ENCODE measurements around the gene MAGI1.

Gene MAGI1

GRCh38 chr3:65667963-65668362, 370.8 kb downstream of the MAGI1 start:
- peaks cover 3% of the 10 kb centered on the region for H3K4me1 ChIP-seq (ENCODE audit: insufficient read depth, low read length, poor library complexity, severe bottlenecking)
- no peak overlapping the region for H3K4me3 ChIP-seq (ENCODE audit: low read length, poor library complexity, severe bottlenecking)
- H3K9ac ChIP-seq (ENCODE audit: low read depth, low read length, poor library complexity, severe bottlenecking), result no peak overlapping the region
- no peaks in the 10 kb centered on the region for H3K79me2 ChIP-seq (ENCODE audit: insufficient read depth, low read length)
- no peaks in the 10 kb centered on the region for H3K9me2 ChIP-seq (replicated peaks; ENCODE audit: low read depth, low read length)
- no peak for TF ChIP-seq CTCF (conservative IDR thresholded peaks at IDR 0.05; ENCODE audit: low read length)
- TF ChIP-seq EZH2phosphoT487 (IDR thresholded peaks at IDR 0.05; ENCODE audit: borderline replicate concordance), result no peak
- H3K27me3 ChIP-seq (ENCODE audit: insufficient read depth, low read length, poor library complexity, severe bottlenecking), result no peaks in the 10 kb centered on the region
- H3F3A ChIP-seq (ENCODE audit: low read depth), result no peaks in the 10 kb centered on the region
- no peaks in the 10 kb centered on the region for H3K36me3 ChIP-seq (ENCODE audit: insufficient read depth, low read length)
- no peaks in the 10 kb centered on the region for H3K9me3 ChIP-seq (ENCODE audit: insufficient read depth, low read depth, low read length)
- H4K20me1 ChIP-seq (ENCODE audit: insufficient read depth, low read length, poor library complexity, severe bottlenecking), result no peaks in the 10 kb centered on the region
- no peak overlapping the region for H3K4me2 ChIP-seq (ENCODE audit: low read depth, low read length, poor library complexity, severe bottlenecking)
- H2AFZ ChIP-seq (ENCODE audit: low read length), result no peak overlapping the region

- no peaks in the 10 kb centered on the region for H3K79me2 ChIP-seq (ENCODE audit: insufficient read depth, low read length)
- peaks cover 3% of the 10 kb centered on the region for H3K4me1 ChIP-seq (ENCODE audit: insufficient read depth, low read length, poor library complexity, severe bottlenecking)
- no peaks in the 10 kb centered on the region for H3K36me3 ChIP-seq (ENCODE audit: insufficient read depth, low read length)
- H3K9me2 ChIP-seq (replicated peaks; ENCODE audit: low read depth, low read length), result no peaks in the 10 kb centered on the region
- H3K9ac ChIP-seq (ENCODE audit: low read depth, low read length, poor library complexity, severe bottlenecking), result no peak overlapping the region
- H3K4me3 ChIP-seq (ENCODE audit: low read length, poor library complexity, severe bottlenecking), result no peak overlapping the region
- no peak overlapping the region for H3K4me2 ChIP-seq (ENCODE audit: low read depth, low read length, poor library complexity, severe bottlenecking)
- H2AFZ ChIP-seq (ENCODE audit: low read length), result no peak overlapping the region
- no peak for TF ChIP-seq EZH2phosphoT487 (IDR thresholded peaks at IDR 0.05; ENCODE audit: borderline replicate concordance)
- no peak for TF ChIP-seq CTCF (conservative IDR thresholded peaks at IDR 0.05; ENCODE audit: low read length)
- no peaks in the 10 kb centered on the region for H3F3A ChIP-seq (ENCODE audit: low read depth)
- no peaks in the 10 kb centered on the region for H3K27me3 ChIP-seq (ENCODE audit: insufficient read depth, low read length, poor library complexity, severe bottlenecking)
- no peaks in the 10 kb centered on the region for H4K20me1 ChIP-seq (ENCODE audit: insufficient read depth, low read length, poor library complexity, severe bottlenecking)
- no peaks in the 10 kb centered on the region for H3K9me3 ChIP-seq (ENCODE audit: insufficient read depth, low read depth, low read length)
These were observed 372.1 kb downstream of the MAGI1 start for GRCh38 chr3:65666448-65667091.

GRCh38 chr3:65665915-65666314, 372.8 kb downstream of the MAGI1 start:
- H3K36me3 ChIP-seq (ENCODE audit: insufficient read depth, low read length), result no peaks in the 10 kb centered on the region
- no peaks in the 10 kb centered on the region for H4K20me1 ChIP-seq (ENCODE audit: insufficient read depth, low read length, poor library complexity, severe bottlenecking)
- H3K4me3 ChIP-seq (ENCODE audit: low read length, poor library complexity, severe bottlenecking), result no peak overlapping the region
- H3K9ac ChIP-seq (ENCODE audit: low read depth, low read length, poor library complexity, severe bottlenecking), result no peak overlapping the region
- no peaks in the 10 kb centered on the region for H3K79me2 ChIP-seq (ENCODE audit: insufficient read depth, low read length)
- TF ChIP-seq CTCF (conservative IDR thresholded peaks at IDR 0.05; ENCODE audit: low read length), result no peak
- no peak for TF ChIP-seq EZH2phosphoT487 (IDR thresholded peaks at IDR 0.05; ENCODE audit: borderline replicate concordance)
- H3F3A ChIP-seq (ENCODE audit: low read depth), result no peaks in the 10 kb centered on the region
- H3K9me2 ChIP-seq (replicated peaks; ENCODE audit: low read depth, low read length), result no peaks in the 10 kb centered on the region
- no peaks in the 10 kb centered on the region for H3K27me3 ChIP-seq (ENCODE audit: insufficient read depth, low read length, poor library complexity, severe bottlenecking)
- H2AFZ ChIP-seq (ENCODE audit: low read length), result no peak overlapping the region
- H3K9me3 ChIP-seq (ENCODE audit: insufficient read depth, low read depth, low read length), result no peaks in the 10 kb centered on the region
- no peak overlapping the region for H3K4me2 ChIP-seq (ENCODE audit: low read depth, low read length, poor library complexity, severe bottlenecking)
- H3K4me1 ChIP-seq (ENCODE audit: insufficient read depth, low read length, poor library complexity, severe bottlenecking), result peaks cover 3% of the 10 kb centered on the region

Measured in Loucy (cell line).